ENCODE results near the gene ANKRD66. TPM values are rescaled to one million over a fixed set of nuclear protein-coding genes. Genes with fewer than 3 reads are reported as not detected.
"Not testable (repeated sequence)": the region's sequence is repeated elsewhere in the genome, so short reads cannot be mapped to it uniquely, and the experiment has no call there.

The ANKRD66 gene
- polyA plus RNA-seq, 1 donor (not counting 4 experiments of a cell fraction or from before 2014, with no cell fraction given): not detected

DNA sequence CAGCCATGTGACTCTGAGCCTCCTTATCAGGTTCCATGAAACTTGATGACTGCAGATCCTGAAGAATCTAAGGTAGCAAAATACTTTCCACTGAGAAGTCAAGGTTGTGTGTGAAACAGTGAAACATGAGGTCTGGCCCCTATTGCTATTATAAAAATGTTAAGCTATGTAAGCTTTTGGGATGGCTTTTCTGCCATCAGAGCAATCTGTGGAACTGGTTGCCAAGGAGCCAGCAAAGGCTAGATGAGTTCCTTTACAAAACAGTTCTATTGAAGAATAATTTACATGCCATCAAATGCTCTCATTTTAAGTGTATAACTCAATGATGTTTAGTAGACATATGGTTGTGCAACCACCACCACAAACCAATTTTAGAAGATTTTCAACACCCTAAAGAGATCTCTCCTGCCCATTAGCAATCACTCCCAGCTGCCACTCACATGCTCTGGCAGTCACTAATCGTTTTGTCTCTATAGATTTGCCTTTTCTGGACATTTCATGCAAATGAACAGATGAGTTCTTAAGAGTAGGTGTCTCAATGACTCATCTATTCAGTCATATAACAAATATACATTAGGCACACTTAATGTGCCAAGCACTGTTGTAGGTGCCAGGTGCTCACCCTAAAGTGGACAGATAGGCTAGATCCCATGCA is 26.6 kb downstream of the ANKRD66 start:
- Histone ChIP-seq H4K20me1 (ENCODE audit: control insufficient read depth, extremely low read depth, insufficient read depth, low read length) (no peaks in the 10 kb centered on the region), H3K27ac (ENCODE audit: control insufficient read depth, insufficient read depth, low read length) (no peak overlapping the region), H3K9ac (ENCODE audit: control insufficient read depth, extremely low read depth, insufficient read depth, low read length) (no peak overlapping the region), H3K9me1 (ENCODE audit: control insufficient read depth, extremely low read depth, insufficient read depth, low read length) (no peaks in the 10 kb centered on the region), H3K9me3 (ENCODE audit: control insufficient read depth, low read depth, low read length) (no peaks in the 10 kb centered on the region), H3K4me1 (ENCODE audit: control insufficient read depth, extremely low read depth, insufficient read depth, low read length) (no peaks in the 10 kb centered on the region), H3K4me2 (ENCODE audit: control insufficient read depth, extremely low read depth, insufficient read depth, low read depth, low read length) (no peak overlapping the region), H3K27me3 (ENCODE audit: control insufficient read depth, extremely low read depth, insufficient read depth, low read length) (no peaks in the 10 kb centered on the region), H3K4me3 (ENCODE audit: control insufficient read depth in 2 of 3, extremely low read depth in 1 of 3, insufficient read depth in 2 of 3, low read depth in 1 of 3, low read length in 3 of 3) (no peak overlapping the region), H3K79me2 (ENCODE audit: control insufficient read depth, insufficient read depth, low read length) (no peaks in the 10 kb centered on the region), H2AFZ (ENCODE audit: control insufficient read depth, low read length) (no peak overlapping the region), H3K36me3 (ENCODE audit: control insufficient read depth in 2 of 2, extremely low read depth in 1 of 2, insufficient read depth in 2 of 2, low read length in 2 of 2) (no peaks in the 10 kb centered on the region)
- FAIRE-seq: peak; percentile 43
- no peak for DNase-seq (ENCODE audit: low read depth, low spot score)
- no peak for TF ChIP-seq EZH2 (IDR thresholded peaks at IDR 0.05; ENCODE audit: low read length)
- TF ChIP-seq, protein P1, sequence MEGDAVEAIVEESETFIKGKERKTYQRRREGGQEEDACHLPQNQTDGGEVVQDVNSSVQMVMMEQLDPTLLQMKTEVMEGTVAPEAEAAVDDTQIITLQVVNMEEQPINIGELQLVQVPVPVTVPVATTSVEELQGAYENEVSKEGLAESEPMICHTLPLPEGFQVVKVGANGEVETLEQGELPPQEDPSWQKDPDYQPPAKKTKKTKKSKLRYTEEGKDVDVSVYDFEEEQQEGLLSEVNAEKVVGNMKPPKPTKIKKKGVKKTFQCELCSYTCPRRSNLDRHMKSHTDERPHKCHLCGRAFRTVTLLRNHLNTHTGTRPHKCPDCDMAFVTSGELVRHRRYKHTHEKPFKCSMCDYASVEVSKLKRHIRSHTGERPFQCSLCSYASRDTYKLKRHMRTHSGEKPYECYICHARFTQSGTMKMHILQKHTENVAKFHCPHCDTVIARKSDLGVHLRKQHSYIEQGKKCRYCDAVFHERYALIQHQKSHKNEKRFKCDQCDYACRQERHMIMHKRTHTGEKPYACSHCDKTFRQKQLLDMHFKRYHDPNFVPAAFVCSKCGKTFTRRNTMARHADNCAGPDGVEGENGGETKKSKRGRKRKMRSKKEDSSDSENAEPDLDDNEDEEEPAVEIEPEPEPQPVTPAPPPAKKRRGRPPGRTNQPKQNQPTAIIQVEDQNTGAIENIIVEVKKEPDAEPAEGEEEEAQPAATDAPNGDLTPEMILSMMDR (optimal IDR thresholded peaks at IDR 0.05 in 1 of 3, IDR thresholded peaks at IDR 0.05 in 1 of 3, conservative IDR thresholded peaks at IDR 0.05 in 1 of 3; ENCODE audit: extremely low read depth in 1 of 3, insufficient read depth in 2 of 3, low read length in 3 of 3): no peak
- dilution Hi-C loops (cut with MboI; ENCODE audit: extremely low pct_ligation_motif_present, low sequenced_read_pairs): no loop called here

- H4K20me1 ChIP-seq (ENCODE audit: control insufficient read depth, extremely low read depth, insufficient read depth, low read length); H3K9ac ChIP-seq (ENCODE audit: control insufficient read depth, extremely low read depth, insufficient read depth, low read length); DNase-seq (ENCODE audit: low read depth, low spot score); H3K9me3 ChIP-seq (ENCODE audit: control insufficient read depth, low read depth, low read length); H3K36me3 ChIP-seq (ENCODE audit: control insufficient read depth in 2 of 2, extremely low read depth in 1 of 2, insufficient read depth in 2 of 2, low read length in 2 of 2); H3K4me1 ChIP-seq (ENCODE audit: control insufficient read depth, extremely low read depth, insufficient read depth, low read length); H3K4me3 ChIP-seq (ENCODE audit: control insufficient read depth in 2 of 3, extremely low read depth in 1 of 3, insufficient read depth in 2 of 3, low read depth in 1 of 3, low read length in 3 of 3); H3K27me3 ChIP-seq (ENCODE audit: control insufficient read depth, extremely low read depth, insufficient read depth, low read length); H3K9me1 ChIP-seq (ENCODE audit: control insufficient read depth, extremely low read depth, insufficient read depth, low read length); H3K79me2 ChIP-seq (ENCODE audit: control insufficient read depth, insufficient read depth, low read length); H2AFZ ChIP-seq (ENCODE audit: control insufficient read depth, low read length); H3K27ac ChIP-seq (ENCODE audit: control insufficient read depth, insufficient read depth, low read length); dilution Hi-C loops (cut with MboI; ENCODE audit: extremely low pct_ligation_motif_present, low sequenced_read_pairs); H3K4me2 ChIP-seq (ENCODE audit: control insufficient read depth, extremely low read depth, insufficient read depth, low read depth, low read length); FAIRE-seq: not testable (repeated sequence)
Observed at GRCh38 chr6:46774736-46775135, 28.0 kb downstream of the ANKRD66 start.

Data from keratinocyte (primary cell).